Amygdala (tissue), 56 donors: Measurements from ENCODE around the gene SKOR2.
A peak's percentile ranks its signal among the peaks of the same experiment; 100 is the strongest.
"Not testable (repeated sequence)": the region's sequence is repeated elsewhere in the genome, so short reads cannot be mapped to it uniquely, and the experiment has no call there.

Source experiments
- DNase-seq, 56 donors: peaks; one replicate each; lab custom pipeline; 2025; lab: John Stamatoyannopoulos, UW

Gene SKOR2

DNA sequence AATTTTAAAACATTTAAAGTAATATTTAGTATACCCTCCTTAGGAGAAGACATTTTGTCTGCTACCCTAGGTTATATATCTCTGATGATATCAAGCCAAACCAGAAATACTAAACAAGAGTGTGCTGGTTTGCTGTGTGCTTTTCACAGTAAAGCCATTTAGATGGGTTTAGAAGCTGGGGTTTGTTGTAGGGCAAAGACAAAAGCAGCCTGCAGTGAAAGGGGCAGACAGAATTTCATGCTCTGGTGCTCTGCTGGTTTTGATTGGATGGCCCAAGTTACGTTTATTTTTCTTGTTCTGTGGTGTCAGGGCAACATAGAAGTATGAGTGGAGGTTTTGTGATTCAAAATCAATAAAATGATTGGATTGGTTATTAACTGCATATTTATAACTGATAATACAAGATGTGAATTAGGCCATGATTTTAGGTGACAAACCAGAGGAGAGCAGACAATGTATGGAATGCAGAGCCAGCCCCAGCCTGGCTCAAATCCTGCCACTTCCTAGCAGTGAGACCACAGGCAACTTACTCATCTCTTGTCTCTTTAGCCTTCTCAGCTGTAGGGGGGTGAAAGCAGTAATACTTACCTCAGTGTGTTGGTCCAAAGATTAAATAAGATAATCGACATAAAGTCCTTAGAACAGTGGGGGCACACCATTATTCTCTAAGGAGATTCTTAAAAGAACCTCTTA is 44.4 kb downstream of the SKOR2 start:
- no peak for DNase-seq

DNA sequence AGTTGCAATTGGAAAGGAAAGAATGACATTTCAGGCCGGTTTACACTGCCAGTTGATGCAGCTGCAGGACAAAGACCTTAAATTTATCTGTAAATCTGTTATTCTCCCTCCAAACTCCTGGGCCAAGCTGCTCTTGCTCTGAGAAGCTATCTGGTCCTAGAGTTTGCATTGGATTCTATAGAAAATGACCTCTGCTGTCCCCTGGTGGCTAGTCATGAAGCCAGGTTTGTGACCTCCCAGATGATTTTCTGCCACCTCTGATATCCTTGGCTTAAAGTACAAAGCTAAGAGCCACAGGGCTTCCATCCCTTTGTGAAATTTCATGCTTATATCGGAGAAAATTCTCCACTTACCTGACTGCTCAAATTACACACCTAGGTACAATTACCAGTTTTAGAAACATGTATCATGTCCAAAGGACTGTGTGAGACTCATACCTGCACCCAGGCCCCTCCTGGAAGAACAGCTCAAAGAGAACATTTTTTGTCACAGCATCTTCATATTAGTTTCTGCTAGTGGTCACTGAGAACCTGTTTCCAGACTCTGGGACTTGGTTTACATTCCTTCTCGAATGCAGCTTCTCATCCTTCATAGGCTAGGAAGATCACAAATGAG is 46.4 kb downstream of the SKOR2 start:
- peak in 10 of 56 donors; percentile 1 to 36 (median 4) for DNase-seq

GRCh38 chr18:47203626-47204464 is 47.6 kb downstream of the SKOR2 start:
- DNase-seq: no peak

- not testable (repeated sequence) for DNase-seq
Measured at GRCh38 chr18:47195961-47196360, 55.5 kb downstream of the SKOR2 start.

DNA sequence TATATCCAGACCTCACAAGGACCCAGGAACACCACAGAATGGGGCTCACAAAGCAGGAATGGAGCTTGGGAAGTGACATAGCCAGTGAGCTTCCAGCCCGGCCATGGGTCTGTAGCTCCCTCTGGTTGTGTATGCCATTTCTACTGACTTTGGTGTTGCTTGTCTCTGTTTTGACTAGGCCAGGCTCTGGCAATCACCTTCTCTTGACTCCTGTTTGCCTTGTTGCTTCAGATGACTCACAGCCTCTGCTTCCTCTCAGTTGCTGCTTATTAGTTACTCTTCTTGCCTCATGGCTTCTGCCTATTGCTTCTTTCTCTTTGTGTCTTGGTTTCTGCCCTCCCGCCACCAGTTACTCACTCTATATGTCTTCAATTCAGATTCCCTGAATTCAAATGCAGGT is 59.5 kb downstream of the SKOR2 start:
- no peak for DNase-seq

- no peak for DNase-seq
Measured at GRCh38 chr18:47187721-47188120, 63.7 kb downstream of the SKOR2 start.

- DNase-seq: no peak
Measured at GRCh38 chr18:47184419-47185050, 66.9 kb downstream of the SKOR2 start.

DNA sequence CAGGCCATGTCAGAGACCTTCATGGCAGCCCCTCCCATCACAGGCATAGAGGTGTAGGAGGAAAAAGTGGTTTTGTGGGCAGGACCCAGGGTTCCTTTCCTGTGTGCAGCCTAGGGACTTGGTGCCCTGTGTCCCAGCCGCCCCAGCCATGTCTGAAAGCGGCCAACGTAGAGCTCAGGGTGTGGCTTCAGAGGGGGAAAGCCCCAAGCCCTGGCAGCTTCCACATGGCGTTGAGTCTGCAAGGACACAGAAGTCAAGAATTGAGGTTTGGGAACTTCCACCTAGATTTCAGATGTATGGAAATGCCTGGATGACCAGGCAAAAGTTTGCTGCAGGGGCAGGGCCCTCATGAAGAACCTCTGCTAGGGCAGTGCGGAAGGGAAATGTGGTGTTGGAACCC is 69.3 kb downstream of the SKOR2 start:
- DNase-seq: not testable (repeated sequence)

GRCh38 chr18:47180765-47181164 is 70.7 kb downstream of the SKOR2 start:
- no peak for DNase-seq

GRCh38 chr18:47179520-47179919 is 71.9 kb downstream of the SKOR2 start:
- DNase-seq: no peak

DNA sequence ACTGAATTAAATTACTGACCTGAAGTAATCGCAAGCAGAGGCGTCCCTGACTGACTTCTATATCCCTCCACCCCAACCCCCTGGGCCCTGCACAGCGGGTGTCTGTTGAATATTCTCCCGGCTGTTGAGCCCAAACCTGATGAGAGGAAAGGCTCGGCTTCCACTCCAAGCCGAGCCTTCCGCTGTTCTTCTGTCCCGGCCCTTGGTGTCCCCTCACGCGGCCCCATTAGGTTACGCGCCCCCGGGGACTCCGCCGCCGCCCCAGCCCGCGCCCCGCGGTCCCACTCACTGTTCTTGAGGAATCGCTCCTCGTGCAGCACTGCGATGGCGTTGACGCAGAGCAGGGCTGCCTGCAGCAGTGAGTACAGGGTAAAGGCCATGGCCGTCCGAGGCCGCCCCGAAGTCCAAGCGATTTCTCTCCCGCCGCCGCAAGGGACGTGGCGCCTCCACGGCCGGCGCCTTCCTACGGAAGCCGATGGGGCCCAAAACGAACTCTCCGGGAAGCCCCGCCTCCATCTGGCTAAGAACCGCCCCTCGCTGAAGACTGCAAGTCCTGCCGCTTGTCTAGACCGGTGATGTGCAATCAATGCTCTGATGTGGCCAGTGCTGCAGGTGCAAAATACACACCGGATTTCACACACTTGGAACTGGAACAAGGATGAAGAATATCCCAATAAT is 75.4 kb downstream of the SKOR2 start, which contains the start of gene IER3IP1:
IER3IP1 (minus strand) TSS at position 467 of the 678 bp plus-strand sequence; CDS start at position 380, 87 bp downstream.
- DNase-seq: peak in 55 of 56 donors; percentile 26 to 90 (median 82)

DNA sequence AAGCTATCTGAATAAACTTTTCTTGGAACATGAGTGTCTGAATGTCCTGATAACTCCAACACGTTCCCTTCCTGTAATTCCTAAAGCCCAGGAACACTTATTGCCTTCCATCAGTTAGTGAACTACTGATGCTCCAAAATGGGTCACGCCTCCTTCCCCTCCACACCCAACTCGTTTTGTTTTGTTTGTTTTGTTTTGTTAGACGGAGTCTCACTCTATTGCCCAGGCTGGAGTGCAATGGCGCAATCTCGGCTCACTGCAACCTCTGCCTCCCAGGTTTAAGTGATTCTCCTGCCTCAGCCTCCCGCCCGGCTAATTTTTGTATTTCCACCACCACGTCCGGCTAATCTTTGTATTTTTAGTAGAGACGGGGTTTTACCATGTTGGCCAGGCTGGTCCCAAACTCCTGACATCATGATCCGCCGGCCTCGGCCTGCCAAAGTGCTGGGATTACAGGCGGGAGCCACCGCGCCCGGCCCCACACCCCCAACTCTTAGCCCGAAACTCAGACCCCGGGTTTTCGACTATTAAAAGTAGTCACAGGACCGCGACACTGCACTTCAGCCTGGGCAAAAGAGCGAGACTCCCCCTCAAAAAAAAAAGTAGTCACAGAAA is 76.1 kb downstream of the SKOR2 start:
- no peak for DNase-seq

DNA sequence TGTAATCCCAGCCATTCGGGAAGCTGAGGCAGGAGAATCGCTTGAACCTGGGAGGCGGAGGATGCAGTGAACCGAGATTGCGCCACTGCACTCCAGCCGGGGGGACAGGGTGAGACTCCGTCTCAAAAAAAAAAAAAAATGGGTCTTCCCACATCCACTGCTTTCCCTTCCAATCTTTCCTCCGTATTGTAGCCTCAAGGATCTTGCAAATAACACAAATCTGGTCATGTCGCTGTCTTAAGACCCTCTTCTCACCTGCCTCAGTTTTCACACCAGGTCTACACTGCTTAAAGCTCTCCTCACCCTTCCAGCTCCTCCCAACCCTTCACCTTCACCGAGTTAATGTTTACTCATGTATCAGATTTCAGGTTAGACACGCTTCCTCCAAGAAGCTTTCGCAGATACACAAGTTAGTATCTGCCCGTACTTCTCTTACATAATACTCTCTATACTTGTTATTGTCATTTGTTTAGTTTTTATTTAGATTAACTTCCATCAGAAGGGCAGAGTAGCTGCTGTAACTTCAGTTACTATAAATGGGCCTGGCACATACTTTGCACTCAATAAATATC is 76.8 kb downstream of the SKOR2 start:
- DNase-seq: no peak

GRCh38 chr18:47172476-47172875 is 79.0 kb downstream of the SKOR2 start:
- no peak for DNase-seq

DNA sequence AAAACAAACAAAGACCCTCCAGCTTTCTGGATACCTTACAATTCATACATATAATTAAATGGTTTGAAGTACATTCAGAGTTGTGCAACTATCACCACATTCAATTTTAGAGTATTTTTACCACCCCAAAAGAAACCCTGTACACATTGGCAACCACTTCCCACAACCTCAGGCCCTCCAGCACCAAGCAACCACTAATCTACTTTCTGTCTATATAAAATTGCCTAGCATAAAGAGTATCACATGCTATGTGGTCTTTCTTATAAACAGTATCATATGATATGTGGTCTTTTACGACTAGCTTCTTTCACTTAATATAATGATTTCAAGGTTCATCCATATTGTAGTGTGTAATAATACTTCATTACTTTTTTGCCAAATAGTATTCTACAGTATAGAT is 82.5 kb downstream of the SKOR2 start:
- DNase-seq: no peak

DNA sequence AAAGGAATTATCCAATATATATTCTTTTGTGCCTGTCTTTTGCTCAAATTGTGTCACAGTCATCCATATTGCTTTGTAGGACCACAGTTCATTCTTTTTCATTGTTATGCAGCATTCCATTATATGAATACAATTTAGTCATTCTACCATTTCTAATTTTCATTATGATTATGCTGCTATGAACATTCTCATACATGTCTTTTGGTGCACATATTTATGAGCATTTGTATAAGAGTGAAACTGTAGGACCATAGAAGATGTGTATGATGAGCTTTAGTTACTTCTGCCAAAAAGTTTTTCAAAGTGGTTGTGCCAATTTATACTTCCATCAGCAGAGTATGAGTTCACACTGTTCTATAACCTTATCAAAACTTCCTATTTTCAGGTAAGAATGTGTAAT is 83.0 kb downstream of the SKOR2 start:
- DNase-seq: no peak

DNA sequence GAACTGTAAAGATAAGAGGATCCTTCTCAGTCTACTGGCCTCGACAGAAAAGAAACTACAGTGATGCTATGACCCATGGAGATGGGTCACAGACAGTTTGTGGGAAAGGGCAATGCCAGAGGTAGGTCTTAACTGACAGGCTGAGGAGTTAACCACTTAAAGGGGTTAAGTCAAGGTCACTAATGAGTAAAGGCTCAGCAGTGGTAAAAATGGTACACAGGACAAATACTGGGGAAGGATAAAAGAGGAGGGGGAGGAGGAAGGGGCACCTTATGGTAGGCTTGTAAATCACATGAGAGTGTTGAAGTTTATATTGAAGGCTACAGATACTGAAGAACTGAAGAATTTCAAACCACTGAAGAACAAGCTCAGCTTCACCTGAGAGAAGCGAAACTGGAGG is 85.2 kb downstream of the SKOR2 start:
- DNase-seq: no peak

DNA sequence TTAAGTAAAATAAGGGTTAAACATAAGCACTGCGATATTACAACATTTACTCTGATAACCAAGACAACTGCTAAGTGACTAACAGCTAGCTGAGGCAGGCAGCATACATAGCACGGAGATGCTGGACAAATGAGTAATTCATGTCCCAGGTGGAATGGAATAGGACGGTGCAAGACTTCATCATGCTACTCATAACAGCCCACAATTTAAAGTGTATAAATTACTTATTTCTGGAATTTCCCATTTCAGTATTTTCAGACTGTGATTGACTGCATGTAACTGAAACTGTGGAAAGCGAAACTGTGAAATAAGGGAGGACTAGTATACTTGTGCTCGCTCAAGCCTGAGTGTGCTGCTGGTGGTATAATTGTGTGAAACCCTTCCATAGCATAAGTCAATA is 88.2 kb downstream of the SKOR2 start:
- DNase-seq: no peak

DNA sequence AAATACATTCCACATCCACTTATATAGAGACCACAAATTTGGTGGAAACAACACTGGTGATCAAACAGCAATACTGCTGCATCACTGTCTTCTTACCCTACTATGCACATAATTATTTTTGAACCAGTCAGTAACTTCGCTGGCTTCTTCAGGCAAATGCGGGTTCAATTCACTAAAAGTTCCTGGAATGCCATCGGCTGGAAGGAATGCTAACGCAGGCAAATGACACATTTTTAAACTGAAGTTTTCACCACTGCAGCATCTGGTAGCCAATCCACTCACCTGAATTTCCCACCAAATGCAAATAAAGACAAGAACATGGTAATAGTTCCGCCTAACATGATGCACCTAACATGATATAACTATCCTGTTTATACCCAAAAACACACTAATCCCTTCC is 91.2 kb downstream of the SKOR2 start:
- DNase-seq: no peak

- not testable (repeated sequence) for DNase-seq
Measured at GRCh38 chr18:47158404-47158803, 93.1 kb downstream of the SKOR2 start.
